Measurements from ENCODE around the gene TNFAIP2. TPM values are rescaled to one million over a fixed set of nuclear protein-coding genes. Genes with fewer than 3 reads are reported as not detected.

Gene TNFAIP2
- total RNA-seq, 1 experiment from 2014 or later, result 8.1 TPM

GRCh38 chr14:103095210-103095778 is 28.0 kb upstream of the TNFAIP2 start:
- no peaks in the 10 kb centered on the region for H3K36me3 ChIP-seq (ENCODE audit: control insufficient read depth, insufficient read depth, low read length)
- ChIA-PET CTCF (interaction anchor here (1.1 to 3.6 kb wide), 2 partner anchors 9 to 12 kb away, joined by 3 to 23 read pairs; no protein-coding TSS in a partner anchor), POLR2A (no interaction called here)
- Mint-ChIP-seq H3K27me3 (ENCODE audit: insufficient read depth, unreplicated experiment) (no peaks in the 10 kb centered on the region), H3K36me3 (ENCODE audit: insufficient read depth, unreplicated experiment) (no peaks in the 10 kb centered on the region), H3K27ac (ENCODE audit: unreplicated experiment) (peak overlapping the region; percentile 80), H3K4me3 (ENCODE audit: unreplicated experiment) (peak overlapping the region; percentile 62), H3K4me1 (ENCODE audit: low read depth, unreplicated experiment) (peaks cover 18% of the 10 kb centered on the region), H3K9me3 (ENCODE audit: unreplicated experiment) (no peaks in the 10 kb centered on the region)
- no peak for DNase-seq
- H3K9me3 ChIP-seq, result no peaks in the 10 kb centered on the region
- intact Hi-C loops (cut with micrococcal nuclease; ENCODE audit: unreplicated experiment), result no loop called here
- TF ChIP-seq CTCF (IDR thresholded peaks at IDR 0.05; ENCODE audit: insufficient read depth in 1 of 2, low read depth in 1 of 2, low read length in 1 of 2, severe bottlenecking in 1 of 2, unreplicated experiment in 1 of 2), result no peak
- H3K4me1 ChIP-seq, result peaks cover 43% of the 10 kb centered on the region
- H3K27me3 ChIP-seq (replicated peaks; ENCODE audit: control insufficient read depth, insufficient read depth, low read length), result no peaks in the 10 kb centered on the region
- no TSS peak for BruUV-seq (replicated peaks)
- no peak overlapping the region; the same call in 1 of the 2 replicates for H3K4me3 ChIP-seq (ENCODE audit: low read depth, low read length)

GRCh38 chr14:103096387-103096786 is 26.9 kb upstream of the TNFAIP2 start:
- Histone ChIP-seq H3K9me3 (no peaks in the 10 kb centered on the region), H3K36me3 (ENCODE audit: control insufficient read depth, insufficient read depth, low read length) (no peaks in the 10 kb centered on the region), H3K4me3 (ENCODE audit: low read depth, low read length) (no peak overlapping the region), H3K27me3 (replicated peaks; ENCODE audit: control insufficient read depth, insufficient read depth, low read length) (no peaks in the 10 kb centered on the region), H3K4me1 (peaks cover 51% of the 10 kb centered on the region)
- no peaks in the 10 kb centered on the region for H3K9me3 Mint-ChIP-seq (ENCODE audit: unreplicated experiment)
- no peaks in the 10 kb centered on the region for H3K27me3 Mint-ChIP-seq (ENCODE audit: insufficient read depth, unreplicated experiment)
- intact Hi-C loops (cut with micrococcal nuclease; ENCODE audit: unreplicated experiment), result no loop called here
- peaks cover 18% of the 10 kb centered on the region for H3K4me1 Mint-ChIP-seq (ENCODE audit: low read depth, unreplicated experiment)
- DNase-seq, result no peak
- POLR2A ChIA-PET, result no interaction called here
- no peak overlapping the region for H3K4me3 Mint-ChIP-seq (ENCODE audit: unreplicated experiment)
- CTCF ChIA-PET, result interaction anchor here (0.8 to 3.6 kb wide), 2 partner anchors 8 to 9 kb away, joined by 4 to 23 read pairs; no protein-coding TSS in a partner anchor
- no peak for TF ChIP-seq CTCF (IDR thresholded peaks at IDR 0.05; ENCODE audit: insufficient read depth in 1 of 2, low read depth in 1 of 2, low read length in 1 of 2, severe bottlenecking in 1 of 2, unreplicated experiment in 1 of 2)
- H3K36me3 Mint-ChIP-seq (ENCODE audit: insufficient read depth, unreplicated experiment), result no peaks in the 10 kb centered on the region
- BruUV-seq (replicated peaks), result no TSS peak
- peak overlapping the region; percentile 9 for H3K27ac Mint-ChIP-seq (ENCODE audit: unreplicated experiment)

- no peak overlapping the region for H3K4me3 ChIP-seq (ENCODE audit: low read depth, low read length)
- TF ChIP-seq CTCF (IDR thresholded peaks at IDR 0.05; ENCODE audit: insufficient read depth in 1 of 2, low read depth in 1 of 2, low read length in 1 of 2, severe bottlenecking in 1 of 2, unreplicated experiment in 1 of 2), result no peak
- no peaks in the 10 kb centered on the region for H3K9me3 Mint-ChIP-seq (ENCODE audit: unreplicated experiment)
- peak overlapping the region; percentile 36 for H3K27ac Mint-ChIP-seq (ENCODE audit: unreplicated experiment)
- no peak overlapping the region for H3K4me3 Mint-ChIP-seq (ENCODE audit: unreplicated experiment)
- DNase-seq, result no peak
- no peaks in the 10 kb centered on the region for H3K27me3 ChIP-seq (replicated peaks; ENCODE audit: control insufficient read depth, insufficient read depth, low read length)
- CTCF ChIA-PET, result no interaction called here
- H3K4me1 Mint-ChIP-seq (ENCODE audit: low read depth, unreplicated experiment), result peaks cover 18% of the 10 kb centered on the region
- BruUV-seq (replicated peaks), result no TSS peak
- H3K4me1 ChIP-seq, result peaks cover 56% of the 10 kb centered on the region
- H3K27me3 Mint-ChIP-seq (ENCODE audit: insufficient read depth, unreplicated experiment), result no peaks in the 10 kb centered on the region
- no peaks in the 10 kb centered on the region for H3K36me3 ChIP-seq (ENCODE audit: control insufficient read depth, insufficient read depth, low read length)
- H3K9me3 ChIP-seq, result no peaks in the 10 kb centered on the region
- POLR2A ChIA-PET, result no interaction called here
- no peaks in the 10 kb centered on the region for H3K36me3 Mint-ChIP-seq (ENCODE audit: insufficient read depth, unreplicated experiment)
- intact Hi-C loops (cut with micrococcal nuclease; ENCODE audit: unreplicated experiment), result no loop called here
Observed at GRCh38 chr14:103097244-103097993, 25.8 kb upstream of the TNFAIP2 start.

All from Caco-2 (cell line).